HUES48 (cell line): ENCODE measurements around the gene MEN1.

Experiments
- H3K27ac ChIP-seq: one replicate; pipeline ENCODE4 v1.7.0; 2013; ENCODE audit warnings: low read depth, low read length, inconsistent platforms
- H3K27me3 ChIP-seq: 2 replicates; pipeline ENCODE4 v1.6.1; 2013; ENCODE audit warnings: mild to moderate bottlenecking, low read length; ENCODE audit not compliant: control insufficient read depth, insufficient read depth
- H3K36me3 ChIP-seq: 2 replicates; pipeline ENCODE4 v1.6.1; 2013; ENCODE audit warnings: low read length; ENCODE audit not compliant: control insufficient read depth, insufficient read depth
- H3K4me1 ChIP-seq: 2 replicates; pipeline ENCODE4 v1.6.1; 2013; ENCODE audit warnings: mild to moderate bottlenecking, low read length; ENCODE audit not compliant: control insufficient read depth, insufficient read depth
- H3K4me3 ChIP-seq: 2 replicates; pipeline ENCODE4 v1.5.1; 2013; ENCODE audit warnings: mild to moderate bottlenecking, low read depth, low read length
- H3K9ac ChIP-seq: 2 replicates; pipeline ENCODE4 v1.6.1; 2013; ENCODE audit warnings: mild to moderate bottlenecking, low read depth, low read length, moderate library complexity
- H3K9me3 ChIP-seq: 2 replicates; pipeline ENCODE4 v1.6.1; 2013; ENCODE audit warnings: low read length; ENCODE audit not compliant: control insufficient read depth, insufficient read depth

MEN1 gene

GRCh38 chr11:64796757-64797541 is 13.4 kb downstream of the MEN1 start:
- no peaks in the 10 kb centered on the region for H3K4me1 ChIP-seq

GRCh38 chr11:64796047-64796756 is 14.1 kb downstream of the MEN1 start:
- Histone ChIP-seq H3K4me1 (no peaks in the 10 kb centered on the region), H3K9me3 (no peaks in the 10 kb centered on the region), H3K4me3 (no peak overlapping the region), H3K27me3 (no peaks in the 10 kb centered on the region), H3K27ac (no peak overlapping the region), H3K36me3 (peaks cover 14% of the 10 kb centered on the region), H3K9ac (no peak overlapping the region)

More at GRCh38 chr11:64796757-64797541, 13.4 kb downstream of the MEN1 start:
- H3K27ac ChIP-seq = no peak overlapping the region
- H3K27me3 ChIP-seq = no peaks in the 10 kb centered on the region
- H3K9ac ChIP-seq = no peak overlapping the region
- H3K4me3 ChIP-seq = no peak overlapping the region
- H3K9me3 ChIP-seq = no peaks in the 10 kb centered on the region
- H3K36me3 ChIP-seq = peaks cover 14% of the 10 kb centered on the region

- no peaks in the 10 kb centered on the region for H3K27me3 ChIP-seq
- H3K27ac ChIP-seq = no peak overlapping the region
- peaks cover 17% of the 10 kb centered on the region for H3K36me3 ChIP-seq
- H3K4me1 ChIP-seq = no peaks in the 10 kb centered on the region
- H3K9ac ChIP-seq = no peak overlapping the region
- no peak overlapping the region for H3K4me3 ChIP-seq
- no peaks in the 10 kb centered on the region for H3K9me3 ChIP-seq
Measured at GRCh38 chr11:64794526-64794925, 15.8 kb downstream of the MEN1 start.

- no peak overlapping the region for H3K27ac ChIP-seq
- no peak overlapping the region for H3K4me3 ChIP-seq
- peaks cover 16% of the 10 kb centered on the region for H3K36me3 ChIP-seq
- H3K27me3 ChIP-seq = no peaks in the 10 kb centered on the region
- H3K4me1 ChIP-seq = no peaks in the 10 kb centered on the region
- H3K9ac ChIP-seq = no peak overlapping the region
- H3K9me3 ChIP-seq = no peaks in the 10 kb centered on the region
Measured at GRCh38 chr11:64793271-64794160, 16.8 kb downstream of the MEN1 start.

- H3K27me3 ChIP-seq = no peaks in the 10 kb centered on the region
- no peaks in the 10 kb centered on the region for H3K4me1 ChIP-seq
- no peak overlapping the region for H3K27ac ChIP-seq
- H3K9ac ChIP-seq = no peak overlapping the region
- no peak overlapping the region for H3K4me3 ChIP-seq
- H3K9me3 ChIP-seq = no peaks in the 10 kb centered on the region
- peaks cover 16% of the 10 kb centered on the region for H3K36me3 ChIP-seq
Measured at GRCh38 chr11:64792482-64792881, 17.9 kb downstream of the MEN1 start.

DNA sequence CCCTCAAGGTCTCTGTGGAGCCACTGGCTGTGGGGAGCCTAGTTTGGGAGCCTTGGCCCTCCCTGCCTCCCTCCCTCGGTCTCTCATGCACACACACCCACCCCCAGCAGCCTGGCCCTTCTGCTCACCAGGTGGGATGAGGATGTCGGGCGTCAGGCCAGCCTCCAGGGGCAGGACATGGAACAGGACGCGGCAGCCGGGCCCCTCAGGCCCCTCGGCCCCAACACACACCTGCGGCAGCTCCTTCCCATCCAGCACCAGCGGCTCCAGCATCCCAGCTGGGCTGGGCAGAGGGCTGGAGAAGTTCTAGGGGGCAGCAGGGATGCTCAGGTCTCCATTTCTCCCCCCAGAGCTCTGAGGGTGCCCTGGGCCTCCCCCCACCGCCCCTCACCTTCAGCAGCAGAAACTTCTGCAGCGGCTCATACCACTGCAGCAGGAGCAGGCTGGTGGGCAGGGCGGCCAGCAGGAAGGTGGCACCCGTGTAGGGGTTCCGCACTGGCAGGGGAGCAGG is 18.5 kb downstream of the MEN1 start:
- H3K27me3 ChIP-seq = no peaks in the 10 kb centered on the region
- H3K9me3 ChIP-seq = no peaks in the 10 kb centered on the region
- peaks cover 13% of the 10 kb centered on the region for H3K36me3 ChIP-seq
- no peak overlapping the region for H3K9ac ChIP-seq
- H3K27ac ChIP-seq = no peak overlapping the region
- no peaks in the 10 kb centered on the region for H3K4me1 ChIP-seq
- no peak overlapping the region for H3K4me3 ChIP-seq

DNA sequence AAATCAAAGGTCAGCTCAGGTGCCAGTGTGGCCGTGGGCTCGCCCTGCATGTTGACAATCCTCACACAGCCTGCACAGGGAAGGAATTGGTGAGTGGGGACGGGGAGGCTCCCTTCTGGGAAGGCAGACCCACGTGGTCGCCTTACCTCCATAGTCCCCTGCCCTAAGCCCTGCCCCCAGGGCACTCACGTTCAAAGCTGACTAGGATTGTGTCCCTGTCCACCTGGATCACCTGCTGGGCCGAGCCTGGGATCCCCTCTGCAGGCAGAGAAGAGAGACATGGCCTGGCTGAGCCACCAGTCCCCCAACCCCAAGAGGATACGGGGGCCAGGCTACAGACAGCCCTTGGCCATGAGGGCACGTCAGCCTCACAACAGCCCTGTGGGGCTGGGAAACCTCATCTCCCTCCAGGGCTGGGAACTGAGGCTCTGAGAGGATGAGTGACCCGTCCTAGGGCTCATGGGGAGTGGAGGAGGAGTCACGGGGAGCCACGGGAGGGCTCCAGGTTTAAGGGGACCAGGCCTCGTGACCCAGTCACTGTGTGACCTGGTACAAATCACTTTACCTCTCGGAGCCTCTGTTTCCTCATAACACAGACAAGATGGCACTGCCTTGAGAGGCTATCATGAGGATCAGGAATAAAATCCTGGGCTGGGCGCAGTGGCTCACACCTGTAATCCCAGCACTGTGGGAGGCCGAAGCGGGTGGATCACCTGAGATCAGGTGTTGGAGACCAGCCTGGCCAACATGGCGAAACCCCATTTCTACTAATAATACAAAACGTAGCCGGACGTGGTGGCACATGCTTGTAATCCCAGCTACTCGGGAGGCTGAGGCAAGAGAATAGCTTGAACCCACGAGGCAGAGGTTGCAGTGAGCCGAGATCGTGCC is 19.9 kb downstream of the MEN1 start:
- peaks cover 7% of the 10 kb centered on the region for H3K36me3 ChIP-seq

DNA sequence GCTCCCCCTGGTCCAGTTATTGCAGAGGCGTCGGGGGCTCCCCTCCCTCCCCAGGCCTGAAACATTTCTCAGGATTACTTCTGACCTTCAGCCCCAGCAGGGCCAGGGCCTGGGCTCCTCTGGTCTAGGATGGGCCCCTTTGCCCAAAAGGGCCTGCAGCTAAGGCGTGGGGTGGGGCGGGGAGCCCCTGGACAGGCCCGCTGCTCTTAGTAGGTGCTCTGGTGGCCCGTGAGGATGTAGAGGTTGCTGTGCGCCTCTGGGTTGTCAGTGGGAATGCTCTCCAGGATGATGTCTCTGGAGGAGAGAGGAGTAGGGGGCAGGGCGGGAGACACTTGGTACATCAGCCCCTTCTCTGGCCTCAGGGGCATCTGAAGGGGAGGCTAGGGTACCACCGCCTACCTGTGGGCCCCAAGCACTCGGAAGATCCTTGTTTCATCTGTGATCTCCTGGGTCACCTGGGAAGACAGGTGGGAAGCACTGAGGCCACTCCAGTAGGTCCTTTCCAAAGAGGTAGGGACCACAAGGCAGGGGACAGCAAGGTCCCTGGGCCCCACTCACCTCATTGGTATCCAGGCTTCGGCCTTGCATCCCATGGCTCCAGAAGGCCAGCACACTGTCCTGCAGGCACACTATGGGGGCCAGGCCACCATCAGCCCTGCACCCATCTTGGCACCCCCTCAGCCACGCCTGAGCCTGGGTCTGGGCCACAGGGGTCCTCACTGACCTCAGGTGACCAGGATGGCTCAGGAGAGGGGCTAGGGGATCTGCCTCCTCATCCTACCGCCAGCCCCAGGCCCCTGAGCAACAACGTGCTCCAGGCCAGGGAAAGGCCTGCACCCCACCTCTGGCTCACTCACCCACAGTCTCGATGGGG is 20.8 kb downstream of the MEN1 start:
- peaks cover 7% of the 10 kb centered on the region for H3K36me3 ChIP-seq
- no peak overlapping the region for H3K9ac ChIP-seq
- no peak overlapping the region for H3K4me3 ChIP-seq
- H3K27me3 ChIP-seq = no peaks in the 10 kb centered on the region
- H3K27ac ChIP-seq = no peak overlapping the region
- no peaks in the 10 kb centered on the region for H3K4me1 ChIP-seq
- H3K9me3 ChIP-seq = no peaks in the 10 kb centered on the region

More for the DNA sequence above, 19.9 kb downstream of the MEN1 start:
- Histone ChIP-seq H3K27me3 (no peaks in the 10 kb centered on the region), H3K4me1 (no peaks in the 10 kb centered on the region), H3K9me3 (no peaks in the 10 kb centered on the region), H3K4me3 (no peak overlapping the region), H3K9ac (no peak overlapping the region), H3K27ac (no peak overlapping the region)

GRCh38 chr11:64788321-64789215 is 21.8 kb downstream of the MEN1 start:
- Histone ChIP-seq H3K9ac (no peak overlapping the region), H3K4me1 (no peaks in the 10 kb centered on the region), H3K27ac (no peak overlapping the region)

More at GRCh38 chr11:64788321-64789215, 21.8 kb downstream of the MEN1 start:
- H3K9me3 ChIP-seq = no peaks in the 10 kb centered on the region
- no peaks in the 10 kb centered on the region for H3K27me3 ChIP-seq
- no peak overlapping the region for H3K4me3 ChIP-seq
- peaks cover 7% of the 10 kb centered on the region for H3K36me3 ChIP-seq
